Left forelimb (tissue), 1 donor: ENCODE results near the gene TRIM2.

ENCODE experiments used
- DNase-seq: peaks from one replicate; pipeline ENCODE4 v3.0.0-alpha.2; 2018; ENCODE audit warnings: low spot score

TRIM2 gene

GRCh38 chr4:153337686-153338085 is 133.4 kb downstream of the TRIM2 start:
- DNase-seq = no peak

- no peak for DNase-seq
Observed at GRCh38 chr4:153341575-153342090, 137.4 kb downstream of the TRIM2 start.

GRCh38 chr4:153342751-153343552 is 138.7 kb downstream of the TRIM2 start:
- DNase-seq = no peak

GRCh38 chr4:153344131-153345011 is 140.1 kb downstream of the TRIM2 start, which contains the start of gene MND1:
MND1 (plus strand) TSS chr4:153344688; CDS start chr4:153344738, 50 bp downstream.
- DNase-seq = peak; percentile 95

- DNase-seq = peak; percentile 74
Observed at GRCh38 chr4:153345012-153345981, 141.1 kb downstream of the TRIM2 start.

GRCh38 chr4:153346031-153346430 is 141.8 kb downstream of the TRIM2 start:
- DNase-seq = no peak

GRCh38 chr4:153346563-153346962 is 142.3 kb downstream of the TRIM2 start:
- no peak for DNase-seq

- DNase-seq = no peak
Observed at GRCh38 chr4:153347117-153347516, 142.9 kb downstream of the TRIM2 start.

- no peak for DNase-seq
Observed at GRCh38 chr4:153348006-153348405, 143.8 kb downstream of the TRIM2 start.

GRCh38 chr4:153349206-153349805 is 145.1 kb downstream of the TRIM2 start:
- DNase-seq = no peak

- no peak for DNase-seq
Observed at GRCh38 chr4:153362184-153362583, 157.9 kb downstream of the TRIM2 start.

- DNase-seq = no peak
Observed at GRCh38 chr4:153364061-153364460, 159.8 kb downstream of the TRIM2 start.

- no peak for DNase-seq
Observed at GRCh38 chr4:153365003-153365402, 160.8 kb downstream of the TRIM2 start.

GRCh38 chr4:153366486-153366885 is 162.2 kb downstream of the TRIM2 start:
- no peak for DNase-seq

GRCh38 chr4:153367092-153367491 is 162.8 kb downstream of the TRIM2 start:
- DNase-seq = no peak

- DNase-seq = no peak
Observed at GRCh38 chr4:153369021-153369420, 164.8 kb downstream of the TRIM2 start.

GRCh38 chr4:153371701-153372234 is 167.5 kb downstream of the TRIM2 start:
- no peak for DNase-seq

GRCh38 chr4:153372967-153373562 is 168.8 kb downstream of the TRIM2 start:
- DNase-seq = no peak

- no peak for DNase-seq
Observed at GRCh38 chr4:153374442-153374841, 170.2 kb downstream of the TRIM2 start.

- no peak for DNase-seq
Observed at GRCh38 chr4:153375303-153375702, 171.1 kb downstream of the TRIM2 start.
